K562 (cell line): ENCODE measurements around the gene PTP4A1. TPM values are rescaled to one million over a fixed set of nuclear protein-coding genes. Genes with fewer than 3 reads are reported as not detected.

Experiments
- CBFB ChIP-seq: sonication (generic); formaldehyde crosslinking; IDR thresholded peaks from 2 replicates; pipeline ENCODE4 v1.4.0; 2020; ENCODE audit warnings: mild to moderate bottlenecking, missing genetic modification reagents
- CBX3 ChIP-seq, 2 experiments: IDR thresholded peaks; 1 replicate in 1 of 2; 2 replicates in 1 of 2; pipeline ENCODE4 v1.6.1; 2012; ENCODE audit warnings: inconsistent platforms in 2 of 2, low read length in 2 of 2, borderline replicate concordance in 1 of 2, control low read depth in 1 of 2
- DIDO1 ChIP-seq: fragments of 450-650 bp; IDR thresholded peaks from 2 replicates; pipeline ENCODE4 v1.6.1; 2016; ENCODE audit warnings: low read depth, missing biosample characterization, missing genetic modification characterization
- ERF ChIP-seq: fragments of 450-650 bp; formaldehyde crosslinking; IDR thresholded peaks from 2 replicates; pipeline ENCODE4 v1.4.0; 2020; ENCODE audit warnings: mild to moderate bottlenecking, mixed read lengths
- HIVEP1 ChIP-seq: fragments of 250-450 bp; sonication (Bioruptor Pico); IDR thresholded peaks from 2 replicates; pipeline ENCODE4 v1.4.0; 2020; ENCODE audit warnings: mild to moderate bottlenecking
- HOXB6 ChIP-seq: fragments of 250-450 bp; sonication (Bioruptor Pico); IDR thresholded peaks from 2 replicates; pipeline ENCODE4 v1.5.1; 2022; ENCODE audit warnings: mild to moderate bottlenecking, borderline replicate concordance
- POLR2H ChIP-seq: IDR thresholded peaks from 2 replicates; pipeline ENCODE4 v1.6.1; 2016; ENCODE audit warnings: missing genetic modification characterization, low read depth, mild to moderate bottlenecking, control low read depth, missing compliant biosample characterization, moderate library complexity
- POLR3A ChIP-seq: IDR thresholded peaks from 2 replicates; pipeline ENCODE4 v1.6.1; 2011; ENCODE audit warnings: borderline replicate concordance, mild to moderate bottlenecking, moderate library complexity; ENCODE audit not compliant: insufficient read length, insufficient read depth; ENCODE audit errors: extremely low read depth
- ZNF12 ChIP-seq: sonication (generic); formaldehyde crosslinking; IDR thresholded peaks from 2 replicates; pipeline ENCODE4 v1.4.0; 2020; ENCODE audit warnings: mild to moderate bottlenecking, missing genetic modification reagents
- ZNF57 ChIP-seq: fragments of 450-650 bp; formaldehyde crosslinking; IDR thresholded peaks from 2 replicates; pipeline ENCODE4 v1.4.0; 2020; ENCODE audit warnings: mild to moderate bottlenecking, moderate library complexity
- polyA plus RNA-seq, 8 experiments: library from polyadenylated mRNA; depleted of rRNA in 4 of 8; stranded (reverse) in 5 of 8; unstranded in 3 of 8; fragments of >200 nt; fragmentation: Nextera tagmentation in 2 of 8; fragmentation: Illumina TruSeq in 1 of 8; extraction: Ambion mirVana in 2 of 8; extraction: Trizol in 1 of 8; gene quantifications; 2 replicates each; pipeline versions ENCODE4 v1.2.1 to v1.2.3, GENCODE V29; 2011 to 2014; ENCODE audit warnings: inconsistent platforms in 1 of 8, missing spikeins in 1 of 8
- total RNA-seq, 7 experiments: library from RNA; depleted of rRNA in 6 of 7; stranded (reverse); fragments of >200 nt in 6 of 7; fragmentation: Illumina TruSeq in 2 of 7; extraction: Trizol in 2 of 7; gene quantifications; 2 replicates each; pipeline versions ENCODE4 v1.2.1 to v1.2.3, GENCODE V29; 2011 to 2021; ENCODE audit warnings: low replicate concordance in 1 of 7
- TF ChIP-seq, protein P1 (sequence below): fragments of 200-800 bp; sonication (Bioruptor generic); IDR thresholded peaks from 2 replicates; pipeline ENCODE4 v1.6.1; 2016; ENCODE audit warnings: missing genetic modification characterization, missing compliant biosample characterization
- TF ChIP-seq, protein P2 (sequence below): fragments of 250-450 bp; sonication (Bioruptor Pico); IDR thresholded peaks from 2 replicates; pipeline ENCODE4 v1.5.0; 2020; ENCODE audit warnings: mild to moderate bottlenecking
- TF ChIP-seq, protein P3 (sequence below): sonication (generic); formaldehyde crosslinking; IDR thresholded peaks from 2 replicates; pipeline ENCODE4 v1.8.1; 2023; ENCODE audit warnings: missing genetic modification reagents, mild to moderate bottlenecking, borderline replicate concordance
- TF ChIP-seq, protein P4 (sequence below): fragments of 450-650 bp; formaldehyde crosslinking; IDR thresholded peaks from 2 replicates; pipeline ENCODE4 v1.4.0; 2022; ENCODE audit warnings: mild to moderate bottlenecking, moderate library complexity

PTP4A1 gene
- total and polyA plus RNA-seq, 9 of the 15 experiments (the other 6 are each of a cell fraction or from before 2014, with no cell fraction given), result 3.7 to 67.5 (median 13.1) TPM

DNA sequence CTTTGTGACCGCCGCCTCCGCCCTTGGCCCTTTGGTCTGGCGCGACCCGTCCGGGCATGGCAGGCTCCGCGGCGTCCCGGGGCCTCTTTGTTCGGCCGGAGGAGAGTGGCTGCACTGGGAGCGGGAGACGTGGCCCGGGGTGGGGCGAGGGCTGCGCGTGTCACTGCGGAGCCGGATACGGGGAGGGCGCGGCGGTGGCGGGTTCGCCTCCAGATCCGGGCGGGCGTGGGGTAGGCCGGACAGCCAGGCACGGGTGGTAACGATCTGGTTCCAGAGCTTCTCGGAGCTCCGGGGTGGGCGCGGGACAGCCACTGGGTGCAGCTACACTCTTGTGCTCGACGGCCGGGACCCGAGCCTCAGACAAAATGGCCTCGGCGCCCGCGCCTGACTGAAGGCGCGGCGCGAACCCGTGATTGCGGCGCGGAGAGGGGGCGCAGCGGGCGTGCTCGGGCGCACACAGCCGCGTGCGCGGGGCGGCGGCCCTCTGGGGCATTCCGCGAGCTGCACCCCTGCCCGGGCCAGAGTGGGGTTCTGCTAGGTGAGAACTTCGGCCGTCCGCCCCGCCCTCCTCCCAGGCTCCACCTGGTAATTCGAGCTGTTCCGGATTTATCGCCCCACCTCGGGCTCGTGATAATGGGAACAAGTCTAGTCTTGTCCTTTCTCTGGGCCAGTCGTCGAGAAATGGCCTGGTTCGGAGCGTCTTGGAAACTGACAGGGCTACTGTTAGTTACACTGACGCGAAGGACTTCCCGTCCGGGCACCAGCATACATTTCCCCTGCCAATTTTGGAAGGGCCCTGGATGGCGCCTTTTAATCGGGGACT lies 1.0 kb downstream of the PTP4A1 start (continued):
- no peak for TF ChIP-seq POLR2H (tag)
- TF ChIP-seq, protein P1, sequence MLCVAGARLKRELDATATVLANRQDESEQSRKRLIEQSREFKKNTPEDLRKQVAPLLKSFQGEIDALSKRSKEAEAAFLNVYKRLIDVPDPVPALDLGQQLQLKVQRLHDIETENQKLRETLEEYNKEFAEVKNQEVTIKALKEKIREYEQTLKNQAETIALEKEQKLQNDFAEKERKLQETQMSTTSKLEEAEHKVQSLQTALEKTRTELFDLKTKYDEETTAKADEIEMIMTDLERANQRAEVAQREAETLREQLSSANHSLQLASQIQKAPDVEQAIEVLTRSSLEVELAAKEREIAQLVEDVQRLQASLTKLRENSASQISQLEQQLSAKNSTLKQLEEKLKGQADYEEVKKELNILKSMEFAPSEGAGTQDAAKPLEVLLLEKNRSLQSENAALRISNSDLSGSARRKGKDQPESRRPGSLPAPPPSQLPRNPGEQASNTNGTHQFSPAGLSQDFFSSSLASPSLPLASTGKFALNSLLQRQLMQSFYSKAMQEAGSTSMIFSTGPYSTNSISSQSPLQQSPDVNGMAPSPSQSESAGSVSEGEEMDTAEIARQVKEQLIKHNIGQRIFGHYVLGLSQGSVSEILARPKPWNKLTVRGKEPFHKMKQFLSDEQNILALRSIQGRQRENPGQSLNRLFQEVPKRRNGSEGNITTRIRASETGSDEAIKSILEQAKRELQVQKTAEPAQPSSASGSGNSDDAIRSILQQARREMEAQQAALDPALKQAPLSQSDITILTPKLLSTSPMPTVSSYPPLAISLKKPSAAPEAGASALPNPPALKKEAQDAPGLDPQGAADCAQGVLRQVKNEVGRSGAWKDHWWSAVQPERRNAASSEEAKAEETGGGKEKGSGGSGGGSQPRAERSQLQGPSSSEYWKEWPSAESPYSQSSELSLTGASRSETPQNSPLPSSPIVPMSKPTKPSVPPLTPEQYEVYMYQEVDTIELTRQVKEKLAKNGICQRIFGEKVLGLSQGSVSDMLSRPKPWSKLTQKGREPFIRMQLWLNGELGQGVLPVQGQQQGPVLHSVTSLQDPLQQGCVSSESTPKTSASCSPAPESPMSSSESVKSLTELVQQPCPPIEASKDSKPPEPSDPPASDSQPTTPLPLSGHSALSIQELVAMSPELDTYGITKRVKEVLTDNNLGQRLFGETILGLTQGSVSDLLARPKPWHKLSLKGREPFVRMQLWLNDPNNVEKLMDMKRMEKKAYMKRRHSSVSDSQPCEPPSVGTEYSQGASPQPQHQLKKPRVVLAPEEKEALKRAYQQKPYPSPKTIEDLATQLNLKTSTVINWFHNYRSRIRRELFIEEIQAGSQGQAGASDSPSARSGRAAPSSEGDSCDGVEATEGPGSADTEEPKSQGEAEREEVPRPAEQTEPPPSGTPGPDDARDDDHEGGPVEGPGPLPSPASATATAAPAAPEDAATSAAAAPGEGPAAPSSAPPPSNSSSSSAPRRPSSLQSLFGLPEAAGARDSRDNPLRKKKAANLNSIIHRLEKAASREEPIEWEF (CRISPR knock-in tag), result no peak
- no peak for TF ChIP-seq HOXB6 (CRISPR knock-in tag)
- TF ChIP-seq, protein P2, sequence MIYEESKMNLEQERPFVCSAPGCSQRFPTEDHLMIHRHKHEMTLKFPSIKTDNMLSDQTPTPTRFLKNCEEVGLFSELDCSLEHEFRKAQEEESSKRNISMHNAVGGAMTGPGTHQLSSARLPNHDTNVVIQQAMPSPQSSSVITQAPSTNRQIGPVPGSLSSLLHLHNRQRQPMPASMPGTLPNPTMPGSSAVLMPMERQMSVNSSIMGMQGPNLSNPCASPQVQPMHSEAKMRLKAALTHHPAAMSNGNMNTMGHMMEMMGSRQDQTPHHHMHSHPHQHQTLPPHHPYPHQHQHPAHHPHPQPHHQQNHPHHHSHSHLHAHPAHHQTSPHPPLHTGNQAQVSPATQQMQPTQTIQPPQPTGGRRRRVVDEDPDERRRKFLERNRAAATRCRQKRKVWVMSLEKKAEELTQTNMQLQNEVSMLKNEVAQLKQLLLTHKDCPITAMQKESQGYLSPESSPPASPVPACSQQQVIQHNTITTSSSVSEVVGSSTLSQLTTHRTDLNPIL (CRISPR knock-in tag), result no peak
- TF ChIP-seq POLR3A, result no peak
- TF ChIP-seq, protein P3, sequence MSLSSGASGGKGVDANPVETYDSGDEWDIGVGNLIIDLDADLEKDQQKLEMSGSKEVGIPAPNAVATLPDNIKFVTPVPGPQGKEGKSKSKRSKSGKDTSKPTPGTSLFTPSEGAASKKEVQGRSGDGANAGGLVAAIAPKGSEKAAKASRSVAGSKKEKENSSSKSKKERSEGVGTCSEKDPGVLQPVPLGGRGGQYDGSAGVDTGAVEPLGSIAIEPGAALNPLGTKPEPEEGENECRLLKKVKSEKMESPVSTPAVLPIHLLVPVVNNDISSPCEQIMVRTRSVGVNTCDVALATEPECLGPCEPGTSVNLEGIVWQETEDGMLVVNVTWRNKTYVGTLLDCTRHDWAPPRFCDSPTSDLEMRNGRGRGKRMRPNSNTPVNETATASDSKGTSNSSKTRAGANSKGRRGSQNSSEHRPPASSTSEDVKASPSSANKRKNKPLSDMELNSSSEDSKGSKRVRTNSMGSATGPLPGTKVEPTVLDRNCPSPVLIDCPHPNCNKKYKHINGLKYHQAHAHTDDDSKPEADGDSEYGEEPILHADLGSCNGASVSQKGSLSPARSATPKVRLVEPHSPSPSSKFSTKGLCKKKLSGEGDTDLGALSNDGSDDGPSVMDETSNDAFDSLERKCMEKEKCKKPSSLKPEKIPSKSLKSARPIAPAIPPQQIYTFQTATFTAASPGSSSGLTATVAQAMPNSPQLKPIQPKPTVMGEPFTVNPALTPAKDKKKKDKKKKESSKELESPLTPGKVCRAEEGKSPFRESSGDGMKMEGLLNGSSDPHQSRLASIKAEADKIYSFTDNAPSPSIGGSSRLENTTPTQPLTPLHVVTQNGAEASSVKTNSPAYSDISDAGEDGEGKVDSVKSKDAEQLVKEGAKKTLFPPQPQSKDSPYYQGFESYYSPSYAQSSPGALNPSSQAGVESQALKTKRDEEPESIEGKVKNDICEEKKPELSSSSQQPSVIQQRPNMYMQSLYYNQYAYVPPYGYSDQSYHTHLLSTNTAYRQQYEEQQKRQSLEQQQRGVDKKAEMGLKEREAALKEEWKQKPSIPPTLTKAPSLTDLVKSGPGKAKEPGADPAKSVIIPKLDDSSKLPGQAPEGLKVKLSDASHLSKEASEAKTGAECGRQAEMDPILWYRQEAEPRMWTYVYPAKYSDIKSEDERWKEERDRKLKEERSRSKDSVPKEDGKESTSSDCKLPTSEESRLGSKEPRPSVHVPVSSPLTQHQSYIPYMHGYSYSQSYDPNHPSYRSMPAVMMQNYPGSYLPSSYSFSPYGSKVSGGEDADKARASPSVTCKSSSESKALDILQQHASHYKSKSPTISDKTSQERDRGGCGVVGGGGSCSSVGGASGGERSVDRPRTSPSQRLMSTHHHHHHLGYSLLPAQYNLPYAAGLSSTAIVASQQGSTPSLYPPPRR (CRISPR knock-in tag), result no peak
- TF ChIP-seq ZNF12, result peak; percentile 58; the same call in 1 of the 2 replicates
- TF ChIP-seq ERF (CRISPR knock-in tag), result no peak; the same call in 1 of the 2 replicates
- no peak for TF ChIP-seq CBX3 (IDR thresholded peaks at IDR 0.05; ENCODE audit: borderline replicate concordance in 1 of 2, low read length in 2 of 2)
- no peak for TF ChIP-seq DIDO1 (tag)
- TF ChIP-seq ZNF57 (CRISPR knock-in tag), result no peak
- no peak for TF ChIP-seq CBFB
- TF ChIP-seq, protein P4, sequence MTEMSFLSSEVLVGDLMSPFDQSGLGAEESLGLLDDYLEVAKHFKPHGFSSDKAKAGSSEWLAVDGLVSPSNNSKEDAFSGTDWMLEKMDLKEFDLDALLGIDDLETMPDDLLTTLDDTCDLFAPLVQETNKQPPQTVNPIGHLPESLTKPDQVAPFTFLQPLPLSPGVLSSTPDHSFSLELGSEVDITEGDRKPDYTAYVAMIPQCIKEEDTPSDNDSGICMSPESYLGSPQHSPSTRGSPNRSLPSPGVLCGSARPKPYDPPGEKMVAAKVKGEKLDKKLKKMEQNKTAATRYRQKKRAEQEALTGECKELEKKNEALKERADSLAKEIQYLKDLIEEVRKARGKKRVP (CRISPR knock-in tag), result no peak
- no peak for TF ChIP-seq HIVEP1 (CRISPR knock-in tag)
